Measurements from ENCODE around the gene TMEM141.

GRCh38 chr9:136759436-136760325 is 31.5 kb upstream of the TMEM141 start:
- TF ChIP-seq CTCF (IDR thresholded peaks at IDR 0.05; ENCODE audit: borderline replicate concordance, extremely low read depth, low read length, poor library complexity, severe bottlenecking), result no peak
- no peak for TF ChIP-seq EZH2 (IDR thresholded peaks at IDR 0.05; ENCODE audit: borderline replicate concordance, low read depth, low read length, severe bottlenecking)
